Prostate gland (tissue), 2 donors: Measurements from ENCODE around the gene CDK14. TPM values are rescaled to one million over a fixed set of nuclear protein-coding genes. Genes with fewer than 3 reads are reported as not detected.
"Not testable (repeated sequence)": the region's sequence is repeated elsewhere in the genome, so short reads cannot be mapped to it uniquely, and the experiment has no call there.

Experiments used
- DNase-seq: peaks from one replicate; pipeline ENCODE4 v3.0.0-alpha.2; 2019; ENCODE audit warnings: low spot score
- H3K27ac ChIP-seq, 2 donors: fragments of 200-600 bp; sonication (generic); 2 replicates each; pipeline ENCODE4 v1.5.1; 2017 to 2019
- H3K27me3 ChIP-seq: fragments of 200-600 bp; sonication (generic); replicated peaks from 2 replicates; pipeline ENCODE4 v1.5.1; 2019; ENCODE audit not compliant: insufficient read depth
- H3K36me3 ChIP-seq, 2 donors: fragments of 200-600 bp; sonication (generic); 1 replicate in 1 of 2; 2 replicates in 1 of 2; pipeline versions ENCODE4 v1.5.1 to v1.8.1; 2017 to 2019
- H3K4me1 ChIP-seq: fragments of 200-600 bp; sonication (generic); replicated peaks from 2 replicates; pipeline ENCODE4 v1.5.1; 2019
- H3K4me3 ChIP-seq, 2 donors: fragments of 200-600 bp; sonication (generic); 2 replicates each; pipeline ENCODE4 v1.5.1; 2017 to 2019
- H3K9me3 ChIP-seq: fragments of 200-600 bp; sonication (generic); 2 replicates; pipeline ENCODE4 v1.5.1; 2017
- POLR2A ChIP-seq: fragments of 450-650 bp; IDR thresholded peaks from one replicate; pipeline ENCODE4 v1.6.1; 2016; ENCODE audit warnings: antibody characterized with exemption, mild to moderate bottlenecking
- POLR2AphosphoS5 ChIP-seq: sonication (generic); formaldehyde crosslinking; IDR thresholded peaks from one replicate; pipeline ENCODE4 v1.6.1; 2017; ENCODE audit warnings: antibody characterized with exemption
- WGBS: methylation state at CpG from one replicate; pipeline ENCODE4 v1.1.5; 2018; 5-methylcytosine and 5-hydroxymethylcytosine counted together
- intact Hi-C: fragments of 100-400 bp; cut with DNase I; formaldehyde crosslinking; loops from one replicate; pipeline ENCODE4 v1.14.2; 2022
- total RNA-seq, 2 donors: library from RNA; depleted of rRNA; stranded (reverse); fragments of >200 nt; gene quantifications; one replicate each; pipeline ENCODE4 v1.1.0, GENCODE V29; 2016
- TF ChIP-seq, protein P1 (sequence below), 4 experiments: fragments of 200-600 bp in 2 of 4; fragments of 450-650 bp in 2 of 4; sonication (generic) in 2 of 4; IDR thresholded peaks; 1 replicate in 3 of 4; 2 replicates in 1 of 4; pipeline ENCODE4 v1.5.1; 2016 to 2019; ENCODE audit warnings: antibody characterized with exemption in 4 of 4, mild to moderate bottlenecking in 2 of 4, moderate library complexity in 2 of 4

CDK14 gene
- total RNA-seq, 2 donors from 2014 or later: 13.7 to 20.7 TPM

DNA sequence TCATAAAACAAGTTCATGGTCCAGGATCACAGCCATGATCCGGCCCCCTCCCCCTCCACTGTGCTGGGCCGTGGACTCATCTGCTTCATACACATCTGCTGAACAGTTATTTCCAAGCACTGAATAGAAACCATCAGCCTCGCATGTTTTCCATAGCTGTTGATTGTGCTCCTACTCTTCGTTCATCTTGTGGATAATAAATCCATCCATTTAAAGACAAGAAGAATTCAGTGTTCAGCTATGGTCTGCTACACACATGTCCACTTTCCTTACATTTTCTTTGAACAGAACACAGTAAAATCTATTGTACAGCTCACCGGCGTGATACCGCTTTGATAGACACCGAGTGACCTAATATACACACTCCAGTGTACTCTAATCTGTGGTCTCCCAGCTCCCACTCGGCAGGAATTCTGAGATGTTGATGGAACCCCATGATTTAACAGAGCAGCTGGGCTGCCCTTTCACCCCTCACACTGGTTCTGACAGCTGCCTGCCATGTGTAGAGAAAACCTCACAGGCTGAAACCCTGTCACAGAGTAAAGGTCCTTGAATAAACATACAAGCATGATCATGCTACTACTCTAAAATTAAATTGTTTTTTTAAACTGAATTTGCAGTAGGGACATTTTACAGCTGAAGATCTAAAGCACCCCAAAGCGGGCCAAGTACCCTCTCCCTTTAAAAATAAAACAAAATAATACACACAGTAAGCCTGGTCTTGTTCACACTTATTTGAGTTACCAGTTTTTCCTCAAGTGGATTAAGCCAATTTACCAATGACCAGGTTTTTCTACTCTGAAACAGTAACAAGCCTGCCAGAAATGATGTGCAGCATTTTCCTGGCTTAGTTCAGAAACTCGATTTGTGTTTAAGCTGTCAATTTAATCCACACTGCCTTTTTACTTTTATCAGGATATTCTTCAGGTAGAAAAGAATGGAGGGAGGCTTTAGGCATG, 573.0 kb downstream of the CDK14 start:
- TF ChIP-seq POLR2A: no peak
- TF ChIP-seq, protein P1, sequence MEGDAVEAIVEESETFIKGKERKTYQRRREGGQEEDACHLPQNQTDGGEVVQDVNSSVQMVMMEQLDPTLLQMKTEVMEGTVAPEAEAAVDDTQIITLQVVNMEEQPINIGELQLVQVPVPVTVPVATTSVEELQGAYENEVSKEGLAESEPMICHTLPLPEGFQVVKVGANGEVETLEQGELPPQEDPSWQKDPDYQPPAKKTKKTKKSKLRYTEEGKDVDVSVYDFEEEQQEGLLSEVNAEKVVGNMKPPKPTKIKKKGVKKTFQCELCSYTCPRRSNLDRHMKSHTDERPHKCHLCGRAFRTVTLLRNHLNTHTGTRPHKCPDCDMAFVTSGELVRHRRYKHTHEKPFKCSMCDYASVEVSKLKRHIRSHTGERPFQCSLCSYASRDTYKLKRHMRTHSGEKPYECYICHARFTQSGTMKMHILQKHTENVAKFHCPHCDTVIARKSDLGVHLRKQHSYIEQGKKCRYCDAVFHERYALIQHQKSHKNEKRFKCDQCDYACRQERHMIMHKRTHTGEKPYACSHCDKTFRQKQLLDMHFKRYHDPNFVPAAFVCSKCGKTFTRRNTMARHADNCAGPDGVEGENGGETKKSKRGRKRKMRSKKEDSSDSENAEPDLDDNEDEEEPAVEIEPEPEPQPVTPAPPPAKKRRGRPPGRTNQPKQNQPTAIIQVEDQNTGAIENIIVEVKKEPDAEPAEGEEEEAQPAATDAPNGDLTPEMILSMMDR (IDR thresholded peaks at IDR 0.05): no peak
- no peak for TF ChIP-seq POLR2AphosphoS5
- intact Hi-C loops: no loop called here
- no peaks in the 10 kb centered on the region for H3K4me1 ChIP-seq
- no peaks in the 10 kb centered on the region for H3K9me3 ChIP-seq
- 71% methylated on average over 11 of the region's 11 CpGs for WGBS
- no peak for DNase-seq
- no peaks in the 10 kb centered on the region for H3K27me3 ChIP-seq
- H3K36me3 ChIP-seq: no peaks in the 10 kb centered on the region
- H3K27ac ChIP-seq: no peak overlapping the region
- H3K4me3 ChIP-seq: no peak overlapping the region

DNA sequence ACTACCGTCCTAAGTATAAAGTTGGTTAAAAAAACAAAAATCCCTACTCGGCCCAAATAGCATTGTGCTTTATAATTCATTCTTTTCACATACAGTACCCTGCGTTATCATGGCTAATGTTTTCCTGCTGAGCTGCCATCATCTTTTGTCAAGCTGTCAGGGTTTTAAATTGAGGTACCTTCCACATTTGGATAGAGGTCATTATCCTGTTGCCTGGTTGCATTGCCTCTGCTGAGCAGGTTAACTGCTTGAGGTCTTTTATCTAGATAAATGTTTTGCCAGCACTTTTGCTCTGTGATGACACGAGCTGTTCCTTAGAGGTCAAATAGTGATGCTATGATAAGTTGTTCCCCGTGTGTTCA, 573.7 kb downstream of the CDK14 start:
- 78% methylated on average over 5 of the region's 5 CpGs for WGBS
- no peak overlapping the region for H3K27ac ChIP-seq
- no peak for DNase-seq
- TF ChIP-seq POLR2A (no peak), POLR2AphosphoS5 (no peak)
- TF ChIP-seq, protein P1 (IDR thresholded peaks at IDR 0.05): no peak
- no peaks in the 10 kb centered on the region for H3K36me3 ChIP-seq
- H3K4me3 ChIP-seq: no peak overlapping the region
- H3K9me3 ChIP-seq: no peaks in the 10 kb centered on the region
- intact Hi-C loops: no loop called here
- no peaks in the 10 kb centered on the region for H3K4me1 ChIP-seq
- no peaks in the 10 kb centered on the region for H3K27me3 ChIP-seq

DNA sequence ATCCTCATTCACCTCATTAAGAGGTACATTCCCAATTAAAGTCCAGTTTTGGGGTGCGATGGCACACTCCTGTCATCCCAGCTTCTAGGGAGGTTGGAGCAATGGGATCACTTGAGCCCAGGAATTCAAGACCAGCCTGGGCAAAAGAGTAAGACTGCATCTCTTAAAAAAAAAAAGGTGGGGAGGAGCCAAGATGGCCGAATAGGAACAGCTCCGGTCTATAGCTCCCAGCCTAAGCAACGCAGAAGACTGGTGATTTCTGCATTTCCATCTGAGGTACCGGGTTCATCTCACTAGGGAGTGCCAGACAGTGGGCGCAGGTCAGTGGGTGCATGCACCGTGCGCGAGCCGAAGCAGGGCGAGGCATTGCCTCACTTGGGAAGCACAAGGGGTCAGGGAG, 577.1 kb downstream of the CDK14 start:
- H3K4me3 ChIP-seq, intact Hi-C loops, H3K9me3 ChIP-seq, H3K4me1 ChIP-seq, H3K36me3 ChIP-seq, DNase-seq, H3K27me3 ChIP-seq, H3K27ac ChIP-seq: not testable (repeated sequence)
- whole genome bisulfite sequencing: 96% methylated on average over 11 of the region's 11 CpGs

DNA sequence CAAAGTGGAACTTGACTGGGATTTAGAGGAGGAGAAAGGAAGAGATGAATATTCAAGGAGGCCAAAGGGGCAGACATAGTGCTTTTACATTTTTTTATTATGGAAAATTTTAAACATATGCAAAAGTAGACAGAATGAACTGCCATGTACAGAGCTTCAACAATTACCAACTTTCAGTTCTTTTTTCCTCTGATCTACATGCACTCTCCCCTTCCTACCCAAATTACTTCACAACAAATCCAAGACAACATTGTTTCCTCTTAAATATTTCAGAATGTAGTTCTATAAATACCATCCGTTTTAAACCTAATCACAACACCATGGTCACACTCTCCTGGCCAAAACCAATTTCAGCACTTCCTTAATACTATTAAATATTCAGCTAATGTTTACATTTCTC, 584.6 kb downstream of the CDK14 start:
- intact Hi-C loops: no loop called here
- no peak for DNase-seq
- WGBS: 57% methylated on average over 1 of the region's 1 CpG
- H3K4me1 ChIP-seq: no peaks in the 10 kb centered on the region
- H3K27ac ChIP-seq: no peak overlapping the region
- no peaks in the 10 kb centered on the region for H3K9me3 ChIP-seq
- no peaks in the 10 kb centered on the region for H3K36me3 ChIP-seq
- no peaks in the 10 kb centered on the region for H3K27me3 ChIP-seq
- H3K4me3 ChIP-seq: no peak overlapping the region
- TF ChIP-seq, protein P1 (IDR thresholded peaks at IDR 0.05): no peak
- TF ChIP-seq POLR2AphosphoS5: no peak
- no peak for TF ChIP-seq POLR2A

DNA sequence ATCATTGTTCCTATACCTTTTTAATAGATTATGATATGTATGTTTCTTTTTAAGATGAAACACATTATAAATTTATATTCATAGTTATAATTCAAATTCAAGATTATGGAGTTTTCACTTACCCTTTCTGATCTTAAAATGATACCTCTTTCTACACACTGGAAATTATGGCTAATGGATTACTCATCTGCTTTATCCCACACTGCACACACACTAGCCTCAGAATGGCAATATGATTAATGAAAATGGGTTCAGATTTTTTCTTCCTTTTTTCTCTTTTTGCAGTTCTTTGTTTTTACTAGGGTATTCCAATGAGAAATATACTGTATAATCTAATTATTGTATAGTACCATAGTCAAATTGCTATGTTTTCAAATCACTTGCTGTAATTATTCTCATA, 585.8 kb downstream of the CDK14 start:
- DNase-seq: no peak
- intact Hi-C loops: no loop called here
- TF ChIP-seq POLR2A: no peak
- TF ChIP-seq, protein P1 (IDR thresholded peaks at IDR 0.05): no peak

More for the DNA sequence above, 585.8 kb downstream of the CDK14 start:
- no peak overlapping the region for H3K4me3 ChIP-seq
- H3K9me3 ChIP-seq: no peaks in the 10 kb centered on the region
- H3K36me3 ChIP-seq: no peaks in the 10 kb centered on the region
- H3K4me1 ChIP-seq: no peaks in the 10 kb centered on the region
- no peak overlapping the region for H3K27ac ChIP-seq
- no peaks in the 10 kb centered on the region for H3K27me3 ChIP-seq
